GM12864 (cell line): ENCODE data around the gene IL25.

Source experiments
- DNase-seq: peaks from one replicate; pipeline ENCODE4 v3.0.0-alpha.2; 2011; ENCODE audit warnings: low read depth
- H3K4me3 ChIP-seq: 2 replicates; pipeline ENCODE4 v1.5.1; 2011; ENCODE audit warnings: mild to moderate bottlenecking, low read depth, low read length, control low read depth
- CTCF ChIP-seq: IDR thresholded peaks from 2 replicates; pipeline ENCODE4 v1.5.1; 2011; ENCODE audit warnings: low read depth, mild to moderate bottlenecking, moderate library complexity, low read length, control low read depth, inconsistent platforms; ENCODE audit errors: missing control alignments

IL25 gene

GRCh38 chr14:23355871-23356435, 16.7 kb upstream of the IL25 start:
- no peak for TF ChIP-seq CTCF
- H3K4me3 ChIP-seq = no peak overlapping the region
- DNase-seq = no peak

- no peak for TF ChIP-seq CTCF
- no peak overlapping the region for H3K4me3 ChIP-seq
- DNase-seq = no peak
Measured at GRCh38 chr14:23356662-23357061, 15.9 kb upstream of the IL25 start.

- no peak overlapping the region for H3K4me3 ChIP-seq
- no peak for TF ChIP-seq CTCF
- DNase-seq = no peak
Measured at GRCh38 chr14:23357261-23357660, 15.3 kb upstream of the IL25 start.

GRCh38 chr14:23358042-23358441, 14.6 kb upstream of the IL25 start:
- TF ChIP-seq CTCF = no peak
- no peak overlapping the region for H3K4me3 ChIP-seq
- no peak for DNase-seq

DNA sequence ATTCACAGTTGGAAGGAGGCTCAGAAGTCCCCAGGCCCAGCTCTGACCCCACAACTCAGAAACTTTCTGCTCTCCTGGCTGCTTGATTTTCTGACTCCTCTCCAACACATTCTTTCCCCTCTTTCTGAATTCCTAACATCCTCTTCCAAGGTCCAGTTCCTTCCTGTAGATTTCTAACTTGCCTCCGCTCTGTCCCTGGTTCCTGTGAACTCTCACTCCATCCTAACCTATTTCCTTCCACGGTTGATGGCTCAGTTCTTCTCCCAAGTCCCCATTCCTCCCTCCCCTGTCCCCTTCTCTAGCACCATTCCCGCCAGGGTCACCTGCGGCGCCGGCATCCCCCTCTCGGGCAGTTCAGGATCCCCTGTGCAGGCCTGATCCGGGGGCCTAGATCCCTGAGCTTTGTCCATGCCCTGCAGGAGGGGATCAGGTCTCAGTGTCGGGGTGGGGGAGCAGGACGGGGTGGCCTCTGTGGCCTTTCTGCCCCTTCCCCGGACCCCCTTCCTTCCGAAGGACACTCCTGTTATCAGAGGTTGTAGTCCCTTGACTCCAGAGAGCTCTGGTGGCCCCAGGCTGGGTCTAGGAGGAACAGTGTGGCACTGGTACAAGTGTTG, 13.9 kb upstream of the IL25 start:
- no peak for TF ChIP-seq CTCF
- DNase-seq = no peak
- no peak overlapping the region for H3K4me3 ChIP-seq

- DNase-seq = no peak
Measured at GRCh38 chr14:23359167-23359626, 13.4 kb upstream of the IL25 start.

More at GRCh38 chr14:23359167-23359626, 13.4 kb upstream of the IL25 start:
- H3K4me3 ChIP-seq = no peak overlapping the region
- no peak for TF ChIP-seq CTCF
